ENCODE results near the gene SLC15A5.

The SLC15A5 gene

GRCh38 chr12:16175840-16176239 lies 101.6 kb downstream of the SLC15A5 start:
- DNase-seq (ENCODE audit: low read depth), result no peak

DNA sequence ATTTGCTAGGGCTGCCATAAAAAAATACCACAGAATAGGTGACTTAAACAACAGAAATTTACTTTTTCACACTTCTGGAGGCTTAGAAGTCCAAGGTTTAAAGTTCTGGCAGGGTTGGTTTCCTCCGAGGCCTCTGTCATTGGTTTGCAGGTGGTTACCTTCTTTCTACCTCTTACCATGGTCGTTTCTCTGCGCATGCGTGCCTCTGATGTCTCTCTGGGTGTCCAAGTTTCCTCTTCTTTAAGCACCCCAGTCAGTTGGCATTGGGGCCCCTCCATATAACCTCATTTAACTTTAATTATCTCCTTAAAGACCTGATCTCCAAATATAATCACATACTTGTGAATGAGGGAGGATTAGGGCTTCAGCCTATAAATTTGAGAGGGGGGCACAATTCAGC lies 103.2 kb downstream of the SLC15A5 start:
- DNase-seq (ENCODE audit: low read depth), result no peak

DNA sequence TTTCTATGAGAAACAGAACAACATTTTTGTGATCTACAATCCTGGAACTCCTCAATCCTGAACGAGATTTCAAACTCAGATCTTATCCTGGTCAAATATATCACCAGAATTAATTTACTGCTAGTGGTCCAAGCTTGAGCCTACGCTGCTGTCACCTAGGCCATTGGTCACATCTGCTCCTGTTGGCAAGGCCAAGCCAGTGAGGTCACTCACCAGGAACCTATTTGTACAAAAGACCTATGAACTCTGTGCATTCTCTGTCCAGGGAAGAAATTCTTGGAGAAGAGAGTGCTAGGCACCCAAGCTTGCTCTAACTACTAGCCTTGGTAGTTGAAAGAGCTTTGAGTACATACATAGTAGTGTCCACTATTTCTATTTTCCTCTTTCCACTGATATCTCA lies 106.1 kb downstream of the SLC15A5 start:
- DNase-seq (ENCODE audit: low read depth), result no peak

- DNase-seq (ENCODE audit: low read depth), result no peak
These were observed 109.4 kb downstream of the SLC15A5 start for GRCh38 chr12:16168078-16168477.

GRCh38 chr12:16166563-16167470 lies 110.7 kb downstream of the SLC15A5 start:
- no peak for DNase-seq (ENCODE audit: low read depth)

GRCh38 chr12:16165506-16165905 lies 112.0 kb downstream of the SLC15A5 start:
- DNase-seq (ENCODE audit: low read depth), result no peak

DNA sequence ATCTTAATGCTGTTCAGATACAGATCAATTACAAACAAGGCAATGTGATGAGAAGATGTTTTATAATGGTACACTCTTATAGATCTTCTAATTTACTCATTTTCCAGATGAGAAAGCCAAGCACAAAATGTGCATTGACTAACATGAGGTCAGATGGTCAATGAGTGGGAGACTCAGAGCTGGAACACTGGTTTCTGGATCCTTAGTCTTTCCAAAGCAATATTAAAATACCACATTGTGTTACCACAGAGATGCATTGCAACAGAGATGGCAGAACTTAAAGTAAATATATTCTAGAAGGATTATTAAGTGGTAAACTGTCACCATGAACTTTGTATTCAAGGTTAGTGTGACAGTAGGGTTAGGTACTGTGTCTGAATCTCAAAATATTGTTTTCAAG lies 113.6 kb downstream of the SLC15A5 start:
- DNase-seq (ENCODE audit: low read depth), result no peak

DNA sequence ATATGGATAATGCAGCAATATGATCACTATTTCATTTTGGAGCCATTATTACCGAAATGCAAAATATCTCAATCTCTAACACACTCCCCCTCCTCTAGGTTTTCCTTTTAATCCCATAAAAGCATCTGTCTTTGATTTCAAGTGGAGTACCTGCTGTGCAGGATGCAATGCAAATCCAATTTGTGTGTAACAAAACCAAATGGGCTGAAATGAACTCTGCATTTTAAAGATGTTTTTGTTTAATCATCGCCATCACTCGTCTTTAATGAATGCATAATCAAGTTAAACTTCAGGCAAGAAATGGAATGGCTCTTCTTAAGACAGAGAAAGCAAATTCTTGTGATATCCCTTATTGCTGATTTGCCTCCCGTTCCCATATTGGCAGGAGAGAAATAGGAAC lies 114.3 kb downstream of the SLC15A5 start:
- DNase-seq (ENCODE audit: low read depth), result no peak

DNA sequence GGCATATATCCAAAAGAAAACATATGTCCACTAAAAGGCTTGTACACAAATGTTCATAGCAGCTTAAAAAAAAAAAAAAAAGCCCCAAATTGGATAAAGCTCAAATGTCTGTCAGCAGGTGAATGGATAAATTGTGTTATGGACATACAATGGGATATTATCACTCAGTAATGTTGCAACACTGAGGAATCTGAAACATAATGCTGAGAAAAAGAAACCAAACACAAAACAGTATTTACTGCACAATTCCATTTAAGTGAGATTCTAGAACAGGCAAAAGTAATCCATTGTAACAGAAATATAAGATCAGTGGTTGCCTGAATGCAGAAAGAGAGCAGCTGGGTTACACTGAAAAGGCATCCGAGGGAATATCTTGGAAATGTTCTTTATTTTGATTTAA lies 117.9 kb downstream of the SLC15A5 start:
- no peak for DNase-seq (ENCODE audit: low read depth)

DNA sequence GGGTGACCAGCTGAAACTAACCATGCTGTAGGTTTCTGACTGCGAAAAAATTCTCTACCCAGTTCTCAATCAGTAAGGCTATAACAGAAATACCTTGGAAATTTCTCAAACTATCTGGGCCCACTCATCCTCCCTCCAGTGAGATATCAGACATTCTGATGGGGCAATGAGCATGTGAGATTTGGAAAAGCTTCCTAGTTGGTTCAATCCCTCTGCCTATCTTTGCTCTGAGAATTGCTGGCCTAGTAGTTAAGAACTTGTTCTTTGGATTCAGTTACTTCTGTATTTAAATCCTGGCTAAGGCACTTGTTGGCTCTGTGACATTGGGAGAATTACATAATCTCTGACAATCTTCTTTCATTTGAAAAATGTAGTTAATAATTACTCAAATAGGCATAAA lies 119.4 kb downstream of the SLC15A5 start:
- DNase-seq (ENCODE audit: low read depth), result no peak

DNA sequence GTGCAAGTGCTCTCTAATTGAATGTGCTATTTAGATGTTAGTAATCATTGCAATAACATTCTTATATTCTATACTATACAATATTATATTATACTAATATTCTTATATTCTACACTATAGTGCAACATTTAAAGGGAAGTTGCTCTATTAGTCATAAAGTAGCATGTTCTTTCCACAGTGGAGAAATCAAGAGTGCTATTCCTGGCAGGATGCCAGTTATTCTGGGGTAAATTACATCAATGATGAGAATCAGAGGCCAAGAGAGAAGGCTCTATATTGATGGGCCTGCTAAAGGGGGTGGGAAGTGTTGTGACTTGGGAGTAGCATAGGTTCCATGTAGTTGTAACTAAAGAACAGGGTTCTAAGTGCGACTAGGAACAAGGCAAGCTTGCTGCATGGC lies 121.5 kb downstream of the SLC15A5 start:
- DNase-seq (ENCODE audit: low read depth), result no peak

DNA sequence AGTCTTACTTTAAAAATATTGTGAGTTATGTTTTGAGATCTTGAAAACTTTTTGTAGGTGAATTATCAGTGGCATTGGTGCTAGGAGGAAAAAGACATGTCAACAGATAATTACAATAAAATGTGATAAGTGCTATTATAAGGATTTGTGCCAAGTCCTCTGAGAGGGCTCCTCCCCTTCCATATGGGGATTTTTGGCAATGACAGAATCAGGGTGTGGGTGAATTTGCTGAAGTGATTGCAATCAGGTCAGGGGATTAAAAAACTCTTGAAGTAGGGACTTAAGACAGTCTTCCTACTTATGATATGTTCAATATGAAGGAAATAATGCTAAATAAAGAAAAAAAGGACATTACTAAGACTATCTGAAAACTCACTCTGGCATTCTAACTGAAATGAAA lies 122.5 kb downstream of the SLC15A5 start:
- DNase-seq (ENCODE audit: low read depth), result no peak

DNA sequence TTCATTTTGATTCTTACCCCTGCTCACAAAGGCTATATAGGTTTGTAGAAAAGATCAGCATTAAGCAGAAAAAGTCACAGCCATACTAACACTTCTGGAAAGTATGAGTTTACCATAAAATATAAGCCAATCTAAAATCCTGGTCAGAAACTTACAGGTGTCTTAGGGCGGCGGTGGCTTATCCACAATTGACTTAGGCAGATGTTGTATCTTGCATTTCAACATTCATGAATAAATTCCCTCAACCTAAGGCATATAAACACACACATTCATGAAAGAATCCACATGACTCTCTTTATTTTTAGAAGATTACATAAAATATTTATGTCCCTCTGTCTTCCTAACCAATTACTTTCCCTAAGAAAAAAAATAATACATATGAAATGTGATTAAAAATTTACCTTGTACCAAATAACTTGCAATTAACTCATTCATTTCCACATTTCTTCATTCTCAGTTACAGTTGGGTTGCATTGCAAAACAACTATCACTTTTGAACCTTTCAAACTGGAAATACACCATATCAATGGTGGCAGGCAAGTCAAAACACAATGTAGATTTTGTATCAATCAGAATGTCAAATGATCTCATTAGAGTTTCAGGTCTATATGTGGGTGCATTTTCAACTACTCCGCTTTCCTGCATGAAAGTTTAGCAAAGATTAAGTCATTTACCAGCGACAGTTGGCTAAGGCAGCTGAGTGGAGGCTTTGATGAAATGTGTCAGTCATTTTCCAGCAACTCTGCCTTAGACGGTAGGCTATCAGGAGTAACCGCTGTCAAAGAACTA lies 124.4 kb downstream of the SLC15A5 start:
- DNase-seq (ENCODE audit: low read depth), result no peak

DNA sequence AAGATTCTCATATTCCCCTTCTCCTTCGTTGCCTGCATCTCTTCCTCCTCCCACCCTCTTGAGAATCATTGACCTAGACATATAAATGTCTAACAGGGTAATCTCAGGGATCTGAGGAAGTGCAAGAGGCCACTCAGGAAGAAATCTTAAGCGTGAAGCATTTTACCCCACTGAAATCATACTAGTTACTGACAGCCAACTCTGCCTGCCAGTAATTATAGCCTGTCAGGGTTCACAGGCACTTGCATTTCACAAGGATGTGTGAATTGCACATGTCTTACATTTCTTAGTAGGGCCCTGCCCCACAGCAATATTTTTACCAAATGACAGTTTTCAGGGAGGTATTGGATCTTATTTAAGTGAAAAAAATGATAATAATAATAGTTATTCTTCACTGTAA lies 127.2 kb downstream of the SLC15A5 start:
- DNase-seq (ENCODE audit: low read depth), result no peak

DNA sequence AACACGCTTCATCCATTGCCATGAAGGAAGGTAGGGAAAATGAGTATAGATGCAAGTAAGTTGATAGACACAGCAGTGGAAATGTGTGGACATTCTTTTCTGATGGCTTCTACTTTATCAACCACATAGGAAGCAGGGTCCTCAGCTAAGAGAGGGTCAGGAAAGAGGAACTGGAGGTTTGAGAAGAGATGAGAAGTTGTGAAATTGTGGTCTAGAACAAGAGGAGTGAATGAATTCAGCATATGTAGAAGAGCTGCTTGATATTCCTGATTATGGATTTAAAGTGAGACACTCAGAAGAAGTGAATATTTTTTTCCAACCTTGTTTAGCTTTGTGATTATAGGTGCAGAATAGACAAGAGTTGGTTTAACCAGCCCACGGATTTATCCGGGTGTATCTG lies 128.5 kb downstream of the SLC15A5 start:
- DNase-seq (ENCODE audit: low read depth), result no peak
